Activated T-cell treated with anti-CD3 and anti-CD28 coated beads for 1 hour (primary cell): Measurements from ENCODE around the gene PCSK2.

Experiments
- DNase-seq: peaks from one replicate; pipeline ENCODE4 v3.0.0-alpha.2; 2020; ENCODE audit warnings: low read depth

The PCSK2 gene

DNA sequence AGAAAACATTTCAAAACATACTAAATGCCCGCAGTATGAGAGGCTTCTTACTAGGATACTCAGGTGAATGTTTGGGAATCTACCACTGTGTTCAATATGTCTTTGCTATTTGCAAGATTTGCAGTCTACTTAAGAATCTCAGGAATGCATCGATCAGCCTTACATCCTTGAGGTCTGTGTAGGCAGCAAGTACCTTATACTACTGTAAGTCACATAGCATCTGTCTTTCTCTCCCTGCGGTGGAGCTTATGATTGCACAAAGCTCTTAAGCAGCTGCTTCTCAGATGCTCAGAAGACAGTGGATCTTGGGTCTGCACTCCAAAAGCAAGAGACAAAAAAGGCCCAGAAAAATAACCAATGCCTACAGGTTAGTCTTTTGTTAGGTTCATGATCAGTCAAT is 21.4 kb downstream of the PCSK2 start:
- DNase-seq = no peak

DNA sequence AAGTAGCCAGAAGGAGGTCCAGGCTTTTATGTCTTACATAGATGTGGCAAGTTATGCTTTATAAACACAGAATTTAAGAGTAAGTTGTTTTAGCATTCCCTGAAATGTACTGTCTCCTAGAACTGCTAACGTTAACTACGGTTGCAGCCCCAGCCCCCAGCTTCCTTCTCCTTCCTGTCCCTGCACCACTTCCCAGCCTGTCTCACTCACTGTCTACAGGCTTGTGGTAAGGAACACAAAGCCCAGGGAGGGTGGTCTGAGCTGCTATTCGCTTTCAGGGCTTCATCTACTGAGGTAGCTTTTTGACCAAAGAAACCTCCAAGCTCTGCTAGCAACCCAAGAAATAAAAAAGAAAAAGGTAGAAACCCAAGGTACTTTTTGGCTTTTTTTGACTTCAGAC is 35.9 kb downstream of the PCSK2 start:
- no peak for DNase-seq

DNA sequence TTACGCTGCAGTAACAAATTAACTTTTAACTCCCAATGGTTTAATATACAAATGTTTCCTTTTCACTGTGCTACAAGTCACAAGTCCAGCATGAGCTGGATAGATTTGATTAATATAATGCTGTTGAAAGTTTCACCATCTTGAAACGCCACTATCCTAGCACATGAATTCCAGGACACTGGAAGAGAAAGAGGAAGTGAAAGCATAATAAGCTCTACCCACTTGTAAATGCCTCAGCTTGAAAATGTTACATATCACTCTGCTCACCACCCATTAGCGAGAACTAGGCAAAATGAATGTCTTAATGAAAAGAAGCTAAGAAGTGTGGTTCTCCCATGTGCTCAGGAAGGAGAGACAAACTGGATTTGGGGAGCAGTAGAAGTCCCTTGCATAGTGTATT is 46.9 kb downstream of the PCSK2 start:
- no peak for DNase-seq

DNA sequence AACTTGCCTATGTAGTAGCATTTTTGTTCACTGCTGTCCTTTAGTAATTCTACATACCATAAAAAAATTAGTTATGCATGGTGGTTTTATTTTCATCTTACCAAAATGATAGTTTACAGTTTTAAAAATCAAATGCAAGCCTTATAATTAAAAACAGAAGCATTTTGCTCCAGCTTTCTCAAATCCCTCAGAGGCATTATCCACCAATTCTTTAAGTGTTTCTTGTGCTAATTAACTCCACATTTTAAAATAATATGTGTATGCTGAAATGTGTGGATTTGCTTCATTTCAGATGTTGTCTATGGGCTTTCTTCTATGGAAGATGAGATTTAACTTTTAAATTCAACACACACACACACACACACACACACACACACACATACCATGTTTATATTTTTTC is 49.3 kb downstream of the PCSK2 start:
- no peak for DNase-seq

DNA sequence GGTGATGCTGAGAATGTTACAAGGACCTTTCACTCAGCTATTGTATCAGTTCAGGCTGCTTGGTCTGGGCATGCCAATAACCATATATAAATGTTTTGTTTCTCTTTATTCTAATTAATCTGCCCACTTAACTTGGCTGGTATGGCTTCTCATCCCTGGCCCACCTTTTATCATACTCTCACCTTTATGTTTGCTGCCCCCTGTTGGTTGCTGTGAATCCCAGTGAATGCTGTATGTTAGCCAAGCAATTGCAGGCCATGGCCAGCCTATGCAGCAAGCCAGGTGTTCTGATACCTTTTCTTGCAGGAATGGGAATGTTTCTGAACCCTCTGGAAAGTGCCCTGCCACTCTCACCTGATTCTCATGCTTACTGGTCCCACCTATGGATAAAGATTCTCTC is 54.6 kb downstream of the PCSK2 start:
- DNase-seq = no peak

DNA sequence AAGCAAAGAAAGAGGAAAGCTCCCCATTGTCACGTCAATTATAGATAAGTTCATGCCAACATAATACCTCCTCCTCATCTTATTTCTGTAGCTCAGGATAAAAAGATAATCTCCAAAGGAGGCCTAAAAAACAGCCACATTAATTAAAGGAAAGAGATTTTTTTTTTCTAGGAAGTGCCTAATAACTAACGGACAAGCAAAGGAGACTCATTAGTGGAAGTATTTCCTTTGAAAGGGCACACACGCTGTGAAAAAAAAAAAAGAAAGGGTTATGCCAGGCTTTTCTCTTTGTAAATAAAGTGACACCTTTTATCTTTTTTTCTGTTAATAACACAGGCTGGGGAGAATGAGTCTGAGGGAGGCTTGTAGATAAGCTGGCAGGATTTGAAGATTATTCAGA is 55.7 kb downstream of the PCSK2 start:
- no peak for DNase-seq

DNA sequence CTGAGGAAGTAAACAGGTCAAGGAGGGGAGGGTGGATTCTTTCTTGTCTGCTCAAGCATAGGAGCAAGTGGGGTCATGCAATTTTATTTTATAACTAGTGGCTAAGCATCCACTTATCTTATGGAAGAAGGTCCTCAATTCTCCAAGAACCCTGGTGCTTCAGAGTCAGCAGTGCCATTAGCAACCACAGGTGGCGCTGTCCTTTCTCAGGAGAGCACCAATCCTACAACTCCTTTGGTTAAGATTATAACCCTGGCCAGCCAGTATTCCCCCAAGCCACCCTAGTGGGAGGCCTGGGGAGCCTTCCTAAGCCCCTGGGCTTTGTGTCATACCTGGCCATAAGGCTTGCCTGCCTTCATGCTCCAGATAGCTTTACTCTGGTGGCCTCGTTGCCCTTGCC is 60.7 kb downstream of the PCSK2 start:
- no peak for DNase-seq

DNA sequence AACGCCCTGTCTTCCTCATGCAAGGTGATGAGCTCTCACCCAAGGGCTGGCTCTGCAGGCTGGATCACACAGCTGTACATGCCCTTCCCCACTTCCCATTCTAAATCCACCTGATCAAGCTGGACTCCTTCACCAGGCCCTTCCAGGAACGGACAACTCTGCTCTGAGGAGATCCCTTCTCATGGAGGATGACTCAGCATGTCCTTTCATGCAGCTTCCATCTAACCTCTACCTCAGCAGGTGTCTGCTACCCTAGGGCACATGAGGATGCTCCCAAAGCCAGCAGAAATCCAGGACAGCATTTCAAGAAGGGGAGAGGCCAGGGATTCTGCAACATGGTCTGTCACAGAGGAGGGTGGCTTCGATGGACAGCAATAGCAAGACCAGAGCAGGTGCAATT is 61.2 kb downstream of the PCSK2 start:
- DNase-seq = no peak

DNA sequence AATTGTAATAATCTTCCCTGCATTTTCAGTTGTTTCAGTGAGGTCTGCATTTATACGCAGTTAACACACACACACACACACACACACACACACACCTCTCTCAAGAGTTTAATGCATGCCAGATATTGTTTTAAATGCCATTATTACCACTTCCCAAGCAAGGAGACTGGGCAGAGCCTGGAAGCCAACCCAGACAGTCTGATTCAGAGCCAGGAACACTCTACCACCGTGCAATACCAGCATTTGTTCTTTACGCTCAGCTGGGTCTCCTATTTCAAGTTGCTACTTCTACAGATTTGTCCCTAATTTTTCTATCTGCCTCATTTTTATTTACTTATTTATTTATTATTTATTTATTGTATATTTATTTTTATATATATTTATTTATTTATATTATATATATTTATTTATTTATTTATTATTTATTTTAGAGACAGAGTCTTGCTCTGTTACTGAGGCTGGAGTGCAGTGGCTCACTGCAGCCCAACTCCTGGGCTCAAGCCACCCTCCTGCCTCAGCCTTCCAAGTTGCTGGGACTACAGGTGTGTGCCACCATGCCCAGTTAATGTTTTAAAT is 68.4 kb downstream of the PCSK2 start:
- DNase-seq = no peak

DNA sequence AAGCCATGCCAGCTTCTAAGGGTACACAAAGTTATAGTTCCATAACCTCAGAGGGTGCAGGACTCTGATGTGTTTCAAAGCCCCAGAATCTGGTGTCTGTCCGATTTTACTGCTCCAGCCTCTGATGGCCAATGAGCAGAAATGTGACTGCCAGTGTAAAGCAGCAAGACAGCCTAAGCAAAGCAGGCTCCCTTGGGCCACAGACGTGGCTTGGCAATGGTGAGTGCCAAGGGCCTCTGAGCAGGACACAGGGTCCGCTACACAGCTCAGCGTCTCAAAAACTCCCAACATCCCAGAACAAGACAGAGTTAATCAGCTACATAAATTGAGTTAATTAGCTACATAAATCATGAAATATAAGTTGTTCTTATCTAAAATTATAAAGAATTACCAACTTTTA is 69.2 kb downstream of the PCSK2 start:
- DNase-seq = no peak

DNA sequence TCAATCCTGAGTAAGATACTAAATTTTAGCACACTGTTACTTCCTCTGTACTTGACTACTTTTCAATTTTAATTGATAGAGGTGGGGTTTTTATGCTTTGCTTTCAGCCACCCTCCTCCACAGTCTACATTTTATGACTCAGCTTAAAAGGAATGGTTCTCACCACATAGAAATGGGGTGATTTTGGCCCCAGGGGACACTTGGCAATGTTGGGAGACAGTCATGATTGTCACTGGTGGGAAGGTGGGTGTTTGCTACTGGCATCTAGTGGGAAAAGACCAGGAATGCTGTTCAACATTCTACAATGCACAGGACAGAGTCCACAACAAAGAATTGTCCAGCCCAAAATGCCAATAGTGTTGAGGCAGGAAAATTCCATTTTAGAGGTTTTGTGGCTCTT is 71.3 kb downstream of the PCSK2 start:
- no peak for DNase-seq

DNA sequence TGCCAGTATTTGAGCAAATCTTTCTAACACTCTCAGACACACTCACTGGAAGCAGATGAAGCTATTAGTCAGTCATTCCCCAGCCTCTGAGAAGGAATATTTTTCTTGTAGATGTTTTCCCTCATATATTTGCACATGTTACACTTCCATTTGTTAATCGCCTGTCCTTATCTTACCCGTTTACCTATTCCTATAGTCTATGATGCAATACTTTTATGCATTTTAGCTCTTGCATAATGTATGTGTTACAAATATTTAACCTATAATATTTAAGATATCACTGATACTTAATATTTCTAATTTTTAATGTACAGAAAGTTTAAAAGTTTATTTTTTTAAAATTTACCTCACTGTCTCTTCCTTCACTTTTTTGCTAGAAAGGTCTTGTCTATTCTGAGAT is 71.9 kb downstream of the PCSK2 start:
- no peak for DNase-seq

DNA sequence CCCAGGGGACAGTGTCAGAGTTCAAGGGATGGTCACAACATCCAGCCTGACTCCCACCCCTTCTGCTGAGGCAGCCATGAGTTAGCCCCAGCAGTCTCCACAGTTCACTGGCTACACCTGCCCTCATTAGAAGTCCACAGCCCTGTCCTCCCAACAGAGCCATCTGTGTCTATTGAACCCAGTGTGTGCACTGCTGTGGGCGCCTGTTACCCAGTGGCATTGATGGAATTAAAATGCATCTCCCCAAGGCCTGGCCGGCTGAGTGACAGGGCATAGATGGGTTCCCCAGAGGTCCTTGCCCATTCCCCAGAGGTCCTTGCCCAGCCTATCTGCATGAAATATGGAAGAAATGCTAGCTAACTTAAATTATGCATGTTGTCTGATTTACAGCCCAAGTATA is 73.3 kb downstream of the PCSK2 start:
- no peak for DNase-seq

DNA sequence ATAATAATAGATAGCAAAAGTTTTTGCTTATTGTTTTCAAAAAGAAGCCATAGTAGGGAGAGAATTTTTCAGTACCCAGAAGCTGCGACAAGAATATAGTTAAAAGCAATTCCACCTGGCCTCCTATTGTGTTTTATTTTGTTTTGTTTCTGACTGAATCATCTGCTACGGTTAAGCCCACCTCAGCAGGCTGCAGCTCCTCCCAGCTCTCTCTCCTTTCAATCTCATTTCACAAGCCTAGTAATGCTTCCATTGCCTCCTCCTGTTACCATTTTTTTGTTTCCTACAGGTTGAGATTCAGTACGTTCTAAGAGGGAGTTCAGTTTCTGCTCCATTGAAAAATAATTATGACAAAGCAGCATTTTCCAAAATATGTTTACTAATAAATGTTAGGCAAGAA is 77.9 kb downstream of the PCSK2 start:
- DNase-seq = no peak

DNA sequence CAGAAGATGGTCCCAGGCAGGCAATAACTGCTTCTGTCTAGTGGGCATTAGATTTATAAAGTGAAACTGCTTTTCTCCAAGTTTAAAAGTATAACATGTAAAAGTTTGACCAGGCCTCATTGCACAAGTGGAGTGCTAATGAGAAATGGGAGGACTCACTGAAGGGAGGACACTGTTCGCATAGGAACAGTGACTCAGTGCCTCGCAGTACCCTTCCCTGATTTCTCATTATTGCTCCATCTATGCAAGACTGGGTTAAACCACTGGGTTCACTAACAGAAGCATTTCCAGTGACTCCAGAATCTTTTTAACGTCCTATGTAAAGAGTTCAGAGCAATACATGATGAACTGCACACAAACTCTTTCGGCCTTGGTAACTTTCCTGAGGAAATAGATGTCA is 79.6 kb downstream of the PCSK2 start:
- DNase-seq = no peak

DNA sequence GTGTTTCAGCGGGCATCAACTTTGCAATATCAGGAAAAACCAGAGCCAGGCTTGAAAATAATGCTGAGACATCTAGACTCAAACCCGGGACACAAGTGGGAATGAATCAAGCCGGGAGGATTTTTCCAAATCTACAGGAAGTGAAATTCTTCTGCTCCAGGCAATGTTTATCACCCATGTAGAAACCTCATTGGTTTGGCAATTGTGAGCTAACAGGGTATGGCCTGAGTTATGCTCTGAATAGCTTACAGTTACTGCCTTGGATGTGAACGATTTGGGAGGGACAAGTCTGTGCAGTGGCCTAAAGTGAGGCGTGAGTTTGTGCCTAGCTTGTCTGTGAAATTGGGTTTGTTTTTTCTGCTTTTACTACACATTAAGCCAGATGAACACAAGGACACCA is 87.4 kb downstream of the PCSK2 start:
- no peak for DNase-seq

DNA sequence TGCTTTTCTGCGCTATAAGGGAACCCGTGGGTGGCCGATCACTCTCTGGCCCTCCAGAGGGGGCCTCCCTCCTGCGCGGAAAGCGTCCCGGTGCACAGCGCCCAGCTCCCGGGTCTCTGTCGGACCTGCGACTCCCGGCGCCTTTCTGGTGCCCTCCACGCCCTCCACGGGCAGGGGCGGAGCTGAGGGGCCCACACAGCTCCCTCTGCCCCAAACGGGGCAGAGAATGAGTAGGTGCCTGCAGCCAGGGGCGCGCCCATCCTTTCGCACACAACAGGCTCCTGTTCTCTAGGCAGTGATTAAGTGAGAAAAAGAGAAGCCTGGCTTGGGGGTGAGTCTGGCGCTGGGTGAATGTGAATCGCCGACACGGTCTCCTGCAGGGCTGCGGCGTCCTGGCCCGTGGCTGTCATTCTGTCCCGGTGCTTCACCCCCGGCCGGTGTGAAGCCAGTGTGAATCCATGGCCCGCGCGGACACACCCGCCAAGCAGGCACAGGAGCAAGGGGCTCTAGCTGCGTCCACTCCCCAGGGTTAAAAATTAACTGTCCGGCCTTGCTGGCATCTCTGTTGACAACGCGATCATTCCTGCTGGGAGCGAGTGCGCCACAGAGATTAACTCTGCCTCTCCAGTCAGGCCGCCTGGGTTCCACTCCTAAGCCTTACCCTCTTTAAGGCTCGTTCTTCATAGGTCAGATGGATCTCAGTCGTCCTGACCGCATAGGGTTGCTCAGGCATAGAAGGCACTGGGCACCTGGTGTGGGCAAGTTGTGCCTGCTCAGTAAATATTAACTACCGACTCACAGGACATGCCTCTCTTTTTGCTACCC is 88.8 kb downstream of the PCSK2 start:
- DNase-seq = no peak

DNA sequence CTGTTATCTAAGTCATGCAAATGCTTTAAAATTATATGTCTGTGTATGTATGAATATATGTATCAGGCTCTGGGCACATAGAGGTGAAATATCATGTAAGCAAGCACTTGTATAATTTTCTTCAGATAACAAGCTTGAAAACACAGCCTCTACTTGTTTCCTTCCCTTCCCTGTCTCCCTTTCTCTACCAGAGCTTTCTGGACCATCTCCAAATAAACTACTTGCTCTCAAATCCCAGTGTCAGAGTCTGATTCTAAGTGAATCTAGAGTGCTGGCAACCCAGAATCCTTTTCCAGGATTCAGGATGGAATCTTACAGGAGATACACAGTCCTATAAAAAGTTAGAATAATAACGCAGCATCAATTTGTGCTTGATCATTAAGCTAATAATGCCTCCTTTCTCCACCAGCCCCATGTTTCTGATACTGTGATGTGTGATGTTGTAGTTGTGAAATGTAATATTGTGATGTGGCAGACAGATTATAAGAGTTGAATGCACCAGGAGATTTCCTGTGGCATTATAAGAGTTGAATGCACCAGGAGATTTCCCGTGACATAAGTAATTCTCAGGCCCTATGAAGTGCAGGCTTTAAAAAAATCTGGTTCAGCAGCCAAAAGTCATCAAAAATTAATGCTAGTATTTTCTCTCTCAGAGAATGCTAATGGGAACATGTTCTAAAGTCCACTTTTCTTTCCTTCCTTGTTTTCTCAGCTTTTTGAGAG is 89.6 kb downstream of the PCSK2 start:
- DNase-seq = no peak

DNA sequence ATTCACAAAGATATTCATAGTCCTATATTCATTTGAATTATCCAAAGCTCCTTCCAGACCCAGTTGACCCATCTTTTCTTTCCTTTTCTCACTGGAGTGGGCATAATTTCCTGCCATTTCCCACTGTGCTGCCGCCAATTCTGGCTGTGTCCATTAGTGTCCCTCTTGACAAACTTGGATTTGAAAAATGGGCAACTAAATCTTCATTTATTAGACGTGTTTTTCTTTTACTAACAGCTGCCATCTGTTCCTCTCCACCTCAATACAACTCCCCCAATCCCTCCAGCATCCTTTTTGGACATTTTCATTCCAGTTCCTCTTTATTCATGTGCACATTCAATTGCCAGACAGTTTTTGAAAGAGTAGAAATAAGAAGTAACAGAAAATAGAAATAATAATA is 90.5 kb downstream of the PCSK2 start:
- no peak for DNase-seq

DNA sequence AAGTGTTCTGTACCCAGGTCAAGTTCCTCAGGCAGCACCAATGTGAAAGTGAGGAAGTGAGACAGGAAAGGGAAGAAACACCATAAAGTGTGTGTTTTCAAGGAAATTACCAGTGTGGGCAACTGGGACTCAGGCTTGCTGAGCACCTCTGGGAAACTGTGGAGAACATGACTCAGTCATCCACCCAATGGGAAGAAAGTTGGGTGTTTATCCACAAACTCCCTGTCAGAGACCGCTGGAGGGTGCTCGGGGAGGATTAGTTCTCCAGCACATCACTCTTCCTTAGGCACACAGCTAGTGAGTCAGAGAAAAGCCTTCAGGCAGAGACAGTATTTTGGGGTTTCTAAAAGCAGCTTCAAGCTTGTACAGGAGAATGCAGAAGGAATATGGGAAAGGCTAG is 93.6 kb downstream of the PCSK2 start:
- DNase-seq = no peak

DNA sequence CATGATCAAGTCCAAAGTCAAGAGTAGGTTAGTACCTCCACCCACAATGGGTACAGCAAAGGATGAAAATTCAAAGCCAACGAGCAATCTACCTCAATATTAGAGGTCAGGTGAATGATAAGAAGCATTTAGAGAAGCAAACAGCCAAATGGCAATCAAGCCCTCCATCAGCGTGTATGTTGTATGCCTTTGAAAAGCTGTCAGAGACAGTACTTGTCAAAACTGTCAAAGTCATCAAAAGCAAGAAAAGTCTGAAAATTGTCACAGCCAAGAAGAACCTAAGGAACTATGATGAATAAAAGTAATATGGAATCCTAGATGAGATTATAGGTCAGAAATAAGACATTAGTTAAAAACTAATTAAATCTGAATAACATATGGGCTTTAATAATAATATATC is 99.3 kb downstream of the PCSK2 start:
- DNase-seq = no peak

DNA sequence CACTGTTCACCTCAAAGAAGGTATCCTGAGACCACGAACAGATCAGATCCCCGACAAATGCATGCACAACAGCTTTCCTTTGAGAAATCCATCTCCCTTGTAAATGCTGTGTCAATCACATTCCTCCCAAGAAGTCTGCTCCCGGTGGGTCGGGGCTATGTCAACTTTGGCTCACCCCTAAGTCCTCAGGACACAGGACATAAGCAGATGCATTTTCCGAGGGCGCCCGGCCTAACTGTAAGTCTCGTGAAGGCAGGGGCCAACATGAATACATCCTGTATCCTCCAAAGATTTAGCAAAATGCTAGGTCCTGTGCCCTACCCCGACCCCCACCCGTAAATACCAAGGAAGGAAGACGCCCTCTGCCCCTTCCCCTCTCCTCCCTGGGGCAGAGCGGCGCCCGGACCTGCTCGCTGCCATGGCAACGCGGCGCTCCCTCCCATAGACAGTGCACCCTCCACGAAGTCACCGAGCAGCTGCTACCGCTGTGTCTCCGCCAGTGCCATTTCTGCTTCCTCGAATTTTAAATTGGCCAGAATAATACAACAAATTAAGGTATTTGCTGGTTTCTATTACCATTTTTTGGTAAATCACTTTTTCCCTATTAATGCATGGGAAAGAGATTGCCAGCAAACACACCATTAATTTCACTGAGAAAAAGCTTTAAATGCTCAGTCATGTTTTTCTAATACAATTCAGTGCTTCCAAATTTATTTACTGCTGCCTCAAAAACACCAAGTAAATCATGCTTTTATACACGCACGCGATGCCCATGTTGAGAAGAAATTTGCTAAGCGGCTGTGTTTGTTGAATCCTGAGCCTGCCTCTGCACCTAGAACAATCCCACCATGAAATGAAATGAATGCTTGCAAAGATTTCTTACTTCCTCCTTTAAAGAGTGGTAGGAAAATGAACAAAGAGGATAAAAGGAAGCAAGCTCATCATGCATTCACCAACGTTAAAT is 100.6 kb downstream of the PCSK2 start:
- DNase-seq = no peak
